Inflammatory macrophage treated with lipopolysaccharide for 1 hour (primary cell): ENCODE measurements around the gene NRGN.

Source experiments
- DNase-seq, 2 donors: peaks; one replicate each; pipeline ENCODE4 v3.0.0-alpha.2; 2020 to 2022

The NRGN gene

DNA sequence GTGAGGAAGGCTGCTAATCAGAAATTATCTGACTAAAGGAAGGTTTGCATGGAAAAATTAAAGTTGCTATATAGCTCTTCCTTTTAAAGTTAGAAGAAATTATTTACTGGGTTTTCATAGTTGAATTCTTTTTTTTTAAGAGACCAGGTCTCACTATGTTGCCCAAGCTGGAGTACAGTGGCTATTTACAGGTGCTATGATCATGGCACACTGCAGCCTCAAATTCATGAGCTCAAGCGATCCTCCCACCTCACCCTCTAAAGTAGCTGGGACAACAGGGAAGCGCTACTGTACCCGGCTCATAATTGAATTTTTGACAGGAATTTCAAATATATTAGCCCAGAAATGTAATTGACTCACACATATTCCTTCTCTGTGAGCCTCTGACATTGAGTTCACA is 56.6 kb downstream of the NRGN start:
- DNase-seq, result no peak
